SK-N-SH (cell line): ENCODE results near the gene CHRNB1. TPM values are rescaled to one million over a fixed set of nuclear protein-coding genes. Genes with fewer than 3 reads are reported as not detected.

Source experiments
- CTCF ChIA-PET: fragments of 300-600, 350-600 bp; formaldehyde crosslinking; extraction: SDS; loops from one replicate; lab custom pipeline; 2021; lab: Yijun Ruan, JAX
- POLR2A ChIA-PET: fragments of 350-600 bp; sonication (Branson Sonifier 250); formaldehyde crosslinking; extraction: SDS; loops from one replicate; lab custom pipeline; 2020; ENCODE audit warnings: antibody characterized with exemption, inconsistent platforms; lab: Yijun Ruan, JAX
- DNase-seq: peaks from one replicate; pipeline ENCODE4 v3.0.0; 2012
- H2AFZ ChIP-seq: fragments of 200-600 bp; sonication (generic); 2 replicates; pipeline ENCODE4 v1.8.1; 2016; ENCODE audit warnings: antibody characterized with exemption, mild to moderate bottlenecking, low read depth
- H3F3A ChIP-seq: fragments of 200-600 bp; sonication (generic); replicated peaks from 2 replicates; pipeline ENCODE3; 2016; ENCODE audit warnings: antibody characterized with exemption, mild to moderate bottlenecking; ENCODE audit not compliant: insufficient read depth
- H3K27ac ChIP-seq, 2 experiments: fragments of 200-500 bp in 1 of 2; fragments of 200-600 bp in 1 of 2; sonication (Bioruptor generic) in 1 of 2; sonication (generic), shearing (Covaris generic) in 1 of 2; 2 replicates each; pipeline versions ENCODE4 v1.5.1 to v1.6.1; 2014 to 2016; ENCODE audit warnings: low read depth in 2 of 2, inconsistent platforms in 1 of 2, low read length in 1 of 2, mild to moderate bottlenecking in 1 of 2, mixed read lengths in 1 of 2
- H3K27me3 ChIP-seq: fragments of 200-600 bp; sonication (generic), shearing (Covaris generic); 2 replicates; pipeline ENCODE4 v1.6.1; 2016; ENCODE audit warnings: mixed run types; ENCODE audit not compliant: insufficient read depth
- H3K36me3 ChIP-seq, 2 experiments: fragments of 200-500 bp in 1 of 2; fragments of 200-600 bp in 1 of 2; sonication (Bioruptor generic) in 1 of 2; sonication (generic) in 1 of 2; replicated peaks in 1 of 2; 2 replicates each; pipeline versions ENCODE3 to v1.5.1; 2014 to 2016; ENCODE audit warnings: low read length in 1 of 2, mild to moderate bottlenecking in 1 of 2; ENCODE audit not compliant: insufficient read depth in 2 of 2, control insufficient read depth in 1 of 2
- H3K4me1 ChIP-seq, 2 experiments: fragments of 200-500 bp in 1 of 2; fragments of 200-600 bp in 1 of 2; sonication (Bioruptor generic) in 1 of 2; sonication (generic), shearing (Covaris generic) in 1 of 2; 2 replicates each; pipeline versions ENCODE4 v1.5.1 to v1.6.1; 2014 to 2016; ENCODE audit warnings: low read depth in 1 of 2, low read length in 1 of 2, mixed run types in 1 of 2; ENCODE audit not compliant: insufficient read depth in 2 of 2, control insufficient read depth in 1 of 2
- H3K4me2 ChIP-seq: fragments of 200-600 bp; sonication (generic), shearing (Covaris generic); 2 replicates; pipeline ENCODE4 v1.6.1; 2017; ENCODE audit warnings: mixed run types
- H3K4me3 ChIP-seq, 2 experiments: fragments of 200-500 bp in 1 of 2; fragments of 200-600 bp in 1 of 2; sonication (Bioruptor generic) in 1 of 2; sonication (generic), shearing (Covaris generic) in 1 of 2; 2 replicates each; pipeline versions ENCODE4 v1.5.1 to v1.8.1; 2014 to 2016; ENCODE audit warnings: low read depth in 2 of 2, inconsistent platforms in 1 of 2, low read length in 1 of 2, mild to moderate bottlenecking in 1 of 2, mixed read lengths in 1 of 2, moderate library complexity in 1 of 2
- H3K79me2 ChIP-seq: fragments of 200-600 bp; sonication (generic); 2 replicates; pipeline ENCODE4 v1.8.1; 2017; ENCODE audit warnings: mild to moderate bottlenecking; ENCODE audit not compliant: insufficient read depth
- H3K9ac ChIP-seq: fragments of 200-600 bp; sonication (generic); 2 replicates; pipeline ENCODE4 v1.6.1; 2017; ENCODE audit warnings: mixed run types
- H3K9me2 ChIP-seq: fragments of 200-600 bp; sonication (generic); 2 replicates; pipeline ENCODE4 v1.6.1; 2017; ENCODE audit warnings: mixed run types
- H3K9me3 ChIP-seq: fragments of 200-600 bp; sonication (generic); 2 replicates; pipeline ENCODE4 v1.6.1; 2017; ENCODE audit warnings: mixed run types, mild to moderate bottlenecking, moderate library complexity
- H4K20me1 ChIP-seq: fragments of 200-600 bp; sonication (generic); 2 replicates; pipeline ENCODE4 v1.6.1; 2017; ENCODE audit warnings: mild to moderate bottlenecking, mixed run types; ENCODE audit not compliant: insufficient read depth
- EP300 ChIP-seq, 2 experiments: IDR thresholded peaks; 2 replicates each; pipeline versions ENCODE4 v1.4.0 to v1.6.1; 2012; ENCODE audit warnings: borderline replicate concordance in 1 of 2, low read depth in 1 of 2, low read length in 1 of 2
- EZH2phosphoT487 ChIP-seq: fragments of 200-600 bp; sonication (generic); IDR thresholded peaks from 2 replicates; pipeline ENCODE4 v1.6.1; 2017; ENCODE audit warnings: low read depth, mixed run types, mild to moderate bottlenecking, antibody characterized with exemption, moderate library complexity, borderline replicate concordance
- FOSL2 ChIP-seq: IDR thresholded peaks from 2 replicates; pipeline ENCODE4 v1.4.0; 2012; ENCODE audit warnings: low read depth, mild to moderate bottlenecking, moderate library complexity, borderline replicate concordance
- GABPA ChIP-seq: IDR thresholded peaks from 2 replicates; pipeline ENCODE4 v1.4.0; 2012; ENCODE audit warnings: low read depth, mild to moderate bottlenecking
- MEF2A ChIP-seq: IDR thresholded peaks from 2 replicates; pipeline ENCODE4 v1.4.0; 2012; ENCODE audit warnings: low read depth, borderline replicate concordance
- RAD21 ChIP-seq: IDR thresholded peaks from 2 replicates; pipeline ENCODE4 v1.6.1; 2012; ENCODE audit warnings: mild to moderate bottlenecking, low read length
- RXRA ChIP-seq: IDR thresholded peaks from 2 replicates; pipeline ENCODE4 v1.4.0; 2012; ENCODE audit warnings: low read depth, mild to moderate bottlenecking, borderline replicate concordance
- SIN3A ChIP-seq: IDR thresholded peaks from 2 replicates; pipeline ENCODE4 v1.6.1; 2012; ENCODE audit warnings: low read depth, mild to moderate bottlenecking, low read length, moderate library complexity, borderline replicate concordance
- SMC3 ChIP-seq: IDR thresholded peaks from 2 replicates; pipeline ENCODE4 v1.6.1; 2012; ENCODE audit warnings: low read depth, low read length, improper control_type of control experiment
- TCF12 ChIP-seq: IDR thresholded peaks from 2 replicates; pipeline ENCODE4 v1.4.0; 2012
- ZBTB33 ChIP-seq: IDR thresholded peaks from 2 replicates; pipeline ENCODE4 v1.4.0; 2012; ENCODE audit warnings: low read depth, borderline replicate concordance
- WGBS: methylation state at CpG from one replicate; pipeline ENCODE4 v1.1.6; 2017; ENCODE audit warnings: low lambda C conversion rate; 5-methylcytosine and 5-hydroxymethylcytosine counted together
- polyA plus RNA-seq, 3 experiments: library from polyadenylated mRNA; depleted of rRNA; stranded (reverse); fragments of >200 nt; gene quantifications; 2 replicates each; pipeline ENCODE4 v1.2.3, GENCODE V29; 2012
- TF ChIP-seq, protein P1 (sequence below): IDR thresholded peaks from 2 replicates; pipeline ENCODE4 v1.4.0; 2012; ENCODE audit warnings: low read depth, borderline replicate concordance
- TF ChIP-seq, protein P2 (sequence below): fragments of 200-600 bp; sonication (generic); IDR thresholded peaks from 2 replicates; pipeline ENCODE4 v1.6.1; 2017; ENCODE audit warnings: antibody characterized with exemption, mild to moderate bottlenecking, moderate library complexity
- TF ChIP-seq, protein P3 (sequence below): fragments of 150-350 bp; IDR thresholded peaks from 2 replicates; pipeline ENCODE4 v1.6.1; 2016; ENCODE audit warnings: mild to moderate bottlenecking, low read depth, low read length

The CHRNB1 gene
- polyA plus RNA-seq, 1 of the 3 experiments (the other 2 are of a cell fraction) = 26.8 TPM

DNA sequence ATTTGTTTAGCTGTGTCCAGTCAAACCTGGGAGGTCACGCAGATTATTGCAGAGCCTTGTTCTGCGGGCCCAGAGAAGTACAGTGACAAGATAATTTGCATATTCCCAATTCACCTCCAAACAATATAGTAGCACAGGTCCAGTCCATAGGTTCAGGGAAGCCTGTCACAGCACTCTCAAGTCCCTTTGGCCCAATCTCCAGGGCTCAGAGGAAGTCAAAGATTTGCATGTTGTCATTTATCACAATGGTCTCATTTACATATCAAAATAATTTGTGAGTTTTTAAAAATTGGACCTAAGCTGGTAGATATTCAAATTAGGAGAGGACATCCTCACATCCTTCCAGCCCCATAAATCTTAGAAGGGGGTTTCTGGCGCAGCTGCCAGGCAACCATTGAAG lies 22.6 kb downstream of the CHRNB1 start:
- no peak for DNase-seq
- H3K36me3 ChIP-seq = peaks cover 4 to 21% of the 10 kb centered on the region in 2 experiments
- H2AFZ ChIP-seq = no peak overlapping the region
- peaks cover 18% of the 10 kb centered on the region; the same call in 1 of the 2 replicates for H4K20me1 ChIP-seq
- H3K9me3 ChIP-seq = no peaks in the 10 kb centered on the region
- no peak overlapping the region for H3K9ac ChIP-seq
- H3K27ac ChIP-seq = no peak overlapping the region
- POLR2A ChIA-PET = no interaction called here
- CTCF ChIA-PET = interaction anchor here (1.1 to 1.4 kb wide), 3 partner anchors 22 to 112 kb away, joined by 3 to 4 read pairs (median 3); no protein-coding TSS in a partner anchor
- peaks cover 64% of the 10 kb centered on the region for H3K79me2 ChIP-seq
- H3K9me2 ChIP-seq = no peaks in the 10 kb centered on the region
- no peak for TF ChIP-seq ZBTB33
- TF ChIP-seq FOSL2 = no peak
- TF ChIP-seq RAD21 = no peak
- no peak for TF ChIP-seq SMC3
- TF ChIP-seq, all 33 proteins: peak for 0
- Histone ChIP-seq H3K4me2 (no peak overlapping the region), H3K27me3 (no peaks in the 10 kb centered on the region), H3K4me3 (no peak overlapping the region), H3K4me1 (peaks cover 4 to 12% of the 10 kb centered on the region in 2 experiments; a peak in 1 of 4 replicates), H3F3A (peaks cover 7% of the 10 kb centered on the region)
- WGBS = 100% methylated on average over 3 of the region's 3 CpGs

GRCh38 chr17:7468290-7468689 lies 23.4 kb downstream of the CHRNB1 start:
- Histone ChIP-seq H3K27me3 (no peaks in the 10 kb centered on the region), H2AFZ (no peak overlapping the region), H3K4me2 (no peak overlapping the region), H3F3A (peaks cover 7% of the 10 kb centered on the region), H3K36me3 (peaks cover 4 to 14% of the 10 kb centered on the region in 2 experiments), H3K4me1 (peaks cover 4 to 12% of the 10 kb centered on the region in 2 experiments; a peak in 1 of 4 replicates), H3K9me3 (no peaks in the 10 kb centered on the region), H3K9me2 (no peaks in the 10 kb centered on the region), H3K4me3 (no peak overlapping the region), H3K79me2 (peaks cover 72% of the 10 kb centered on the region), H3K27ac (no peak overlapping the region), H4K20me1 (peaks cover 22% of the 10 kb centered on the region; the same call in 1 of the 2 replicates), H3K9ac (no peak overlapping the region)
- WGBS = 91% methylated on average over 10 of the region's 11 CpGs
- no peak for DNase-seq
- TF ChIP-seq EP300 (IDR thresholded peaks at IDR 0.05; ENCODE audit: borderline replicate concordance in 1 of 2, low read depth in 1 of 2, low read length in 1 of 2) (no peak), RXRA (no peak), EZH2phosphoT487 (no peak), TCF12 (no peak), SIN3A (no peak), GABPA (no peak), MEF2A (no peak)
- TF ChIP-seq, protein P1, sequence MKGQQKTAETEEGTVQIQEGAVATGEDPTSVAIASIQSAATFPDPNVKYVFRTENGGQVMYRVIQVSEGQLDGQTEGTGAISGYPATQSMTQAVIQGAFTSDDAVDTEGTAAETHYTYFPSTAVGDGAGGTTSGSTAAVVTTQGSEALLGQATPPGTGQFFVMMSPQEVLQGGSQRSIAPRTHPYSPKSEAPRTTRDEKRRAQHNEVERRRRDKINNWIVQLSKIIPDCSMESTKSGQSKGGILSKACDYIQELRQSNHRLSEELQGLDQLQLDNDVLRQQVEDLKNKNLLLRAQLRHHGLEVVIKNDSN = no peak
- TF ChIP-seq, protein P2, sequence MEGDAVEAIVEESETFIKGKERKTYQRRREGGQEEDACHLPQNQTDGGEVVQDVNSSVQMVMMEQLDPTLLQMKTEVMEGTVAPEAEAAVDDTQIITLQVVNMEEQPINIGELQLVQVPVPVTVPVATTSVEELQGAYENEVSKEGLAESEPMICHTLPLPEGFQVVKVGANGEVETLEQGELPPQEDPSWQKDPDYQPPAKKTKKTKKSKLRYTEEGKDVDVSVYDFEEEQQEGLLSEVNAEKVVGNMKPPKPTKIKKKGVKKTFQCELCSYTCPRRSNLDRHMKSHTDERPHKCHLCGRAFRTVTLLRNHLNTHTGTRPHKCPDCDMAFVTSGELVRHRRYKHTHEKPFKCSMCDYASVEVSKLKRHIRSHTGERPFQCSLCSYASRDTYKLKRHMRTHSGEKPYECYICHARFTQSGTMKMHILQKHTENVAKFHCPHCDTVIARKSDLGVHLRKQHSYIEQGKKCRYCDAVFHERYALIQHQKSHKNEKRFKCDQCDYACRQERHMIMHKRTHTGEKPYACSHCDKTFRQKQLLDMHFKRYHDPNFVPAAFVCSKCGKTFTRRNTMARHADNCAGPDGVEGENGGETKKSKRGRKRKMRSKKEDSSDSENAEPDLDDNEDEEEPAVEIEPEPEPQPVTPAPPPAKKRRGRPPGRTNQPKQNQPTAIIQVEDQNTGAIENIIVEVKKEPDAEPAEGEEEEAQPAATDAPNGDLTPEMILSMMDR = no peak
- TF ChIP-seq, protein P3, sequence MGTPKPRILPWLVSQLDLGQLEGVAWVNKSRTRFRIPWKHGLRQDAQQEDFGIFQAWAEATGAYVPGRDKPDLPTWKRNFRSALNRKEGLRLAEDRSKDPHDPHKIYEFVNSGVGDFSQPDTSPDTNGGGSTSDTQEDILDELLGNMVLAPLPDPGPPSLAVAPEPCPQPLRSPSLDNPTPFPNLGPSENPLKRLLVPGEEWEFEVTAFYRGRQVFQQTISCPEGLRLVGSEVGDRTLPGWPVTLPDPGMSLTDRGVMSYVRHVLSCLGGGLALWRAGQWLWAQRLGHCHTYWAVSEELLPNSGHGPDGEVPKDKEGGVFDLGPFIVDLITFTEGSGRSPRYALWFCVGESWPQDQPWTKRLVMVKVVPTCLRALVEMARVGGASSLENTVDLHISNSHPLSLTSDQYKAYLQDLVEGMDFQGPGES = no peak
- POLR2A ChIA-PET = no interaction called here
- CTCF ChIA-PET = interaction anchor here (1.4 kb wide), 1 partner anchor 23 kb away, joined by 3 read pairs; no protein-coding TSS in a partner anchor
